CD4-positive, alpha-beta T cell (primary cell): ENCODE measurements around the gene DNMT1. TPM values are rescaled to one million over a fixed set of nuclear protein-coding genes. Genes with fewer than 3 reads are reported as not detected.

Source experiments
- ATAC-seq: fragments of 200-7000 bp; cut with Tn5 transposase; one replicate; pipeline ENCODE4 v1.10.0; 2022; ENCODE audit warnings: mild to moderate bottlenecking; ENCODE audit not compliant: poor library complexity
- CTCF ChIA-PET: fragments of 350-600 bp; sonication (Branson Sonifier 250); formaldehyde crosslinking; loops from one replicate; lab custom pipeline; 2021; ENCODE audit warnings: antibody characterized with exemption, inconsistent platforms; lab: Charles Lee
- POLR2A ChIA-PET: fragments of 350-600 bp; sonication (Branson Sonifier 250); formaldehyde crosslinking; loops from one replicate; lab custom pipeline; 2021; ENCODE audit warnings: antibody characterized with exemption, inconsistent platforms; lab: Charles Lee
- DNase-seq, 14 experiments: peaks; one replicate each; pipeline ENCODE4 v3.0.0-alpha.2; 2013 to 2020; ENCODE audit warnings: mixed read lengths in 2 of 14
- H3K27ac ChIP-seq, 2 donors: one replicate each; pipeline versions ENCODE4 v1.5.1 to v1.7.0; 2013; ENCODE audit warnings: low read length in 2 of 2, low read depth in 1 of 2, mild to moderate bottlenecking in 1 of 2
- H3K27me3 ChIP-seq, 2 experiments: 1 replicate in 1 of 2; 2 replicates in 1 of 2; pipeline versions ENCODE4 v1.6.1 to v1.7.0; 2013; ENCODE audit warnings: low read length in 2 of 2, control low read depth in 1 of 2, mild to moderate bottlenecking in 1 of 2, moderate library complexity in 1 of 2; ENCODE audit not compliant: insufficient read depth in 2 of 2, control insufficient read depth in 1 of 2
- H3K36me3 ChIP-seq: one replicate; pipeline ENCODE4 v1.6.1; 2013; ENCODE audit warnings: low read length, control low read depth; ENCODE audit not compliant: insufficient read depth
- H3K4me1 ChIP-seq: one replicate; pipeline ENCODE4 v1.6.1; 2013; ENCODE audit warnings: low read length, control low read depth; ENCODE audit not compliant: insufficient read depth
- H3K4me3 ChIP-seq: one replicate; pipeline ENCODE4 v1.5.1; 2013; ENCODE audit warnings: mild to moderate bottlenecking, low read length, moderate library complexity
- H3K9me3 ChIP-seq, 2 experiments: 1 replicate in 1 of 2; 2 replicates in 1 of 2; pipeline versions ENCODE4 v1.6.1 to v1.7.0; 2013; ENCODE audit warnings: low read length in 2 of 2, mild to moderate bottlenecking in 2 of 2, control low read depth in 1 of 2, moderate library complexity in 1 of 2; ENCODE audit not compliant: control insufficient read depth in 1 of 2, insufficient read depth in 1 of 2
- H3K27ac Mint-ChIP-seq: one replicate; pipeline ENCODE4 v1.8.0; 2020; ENCODE audit warnings: mixed read lengths
- H3K27me3 Mint-ChIP-seq: one replicate; pipeline ENCODE4 v1.8.0; 2021; ENCODE audit warnings: mixed read lengths
- H3K36me3 Mint-ChIP-seq: one replicate; pipeline ENCODE4 v1.8.0; 2021; ENCODE audit warnings: low read depth, mixed read lengths
- H3K4me1 Mint-ChIP-seq: one replicate; pipeline ENCODE4 v1.8.0; 2021; ENCODE audit warnings: low read depth, mixed read lengths
- H3K4me3 Mint-ChIP-seq: one replicate; pipeline ENCODE4 v1.8.0; 2020; ENCODE audit warnings: mild to moderate bottlenecking, mixed read lengths
- H3K9me3 Mint-ChIP-seq: one replicate; pipeline ENCODE4 v1.8.0; 2020; ENCODE audit warnings: mixed read lengths
- CTCF ChIP-seq: fragments of 200-600 bp; IDR thresholded peaks from one replicate; pipeline ENCODE4 v1.8.0; 2022; ENCODE audit warnings: antibody characterized with exemption, mild to moderate bottlenecking
- intact Hi-C, 2 experiments: fragments of 100-400 bp; cut with DNase I in 1 of 2; cut with micrococcal nuclease in 1 of 2; formaldehyde crosslinking; loops; one replicate each; pipeline versions ENCODE4 v1.15.1 to v1.9.0; 2023 to 2025; cut with DNase I, micrococcal nuclease
- total RNA-seq, 174 experiments: library from RNA in 2 of 174; stranded (reverse) in 2 of 174; gene quantifications; one replicate each; pipeline ENCODE4 v1.2.3 and lab custom pipeline; 2021 to 2026

The DNMT1 gene
- total RNA-seq, 2 experiments from 2014 or later, result 159 to 160 TPM

DNA sequence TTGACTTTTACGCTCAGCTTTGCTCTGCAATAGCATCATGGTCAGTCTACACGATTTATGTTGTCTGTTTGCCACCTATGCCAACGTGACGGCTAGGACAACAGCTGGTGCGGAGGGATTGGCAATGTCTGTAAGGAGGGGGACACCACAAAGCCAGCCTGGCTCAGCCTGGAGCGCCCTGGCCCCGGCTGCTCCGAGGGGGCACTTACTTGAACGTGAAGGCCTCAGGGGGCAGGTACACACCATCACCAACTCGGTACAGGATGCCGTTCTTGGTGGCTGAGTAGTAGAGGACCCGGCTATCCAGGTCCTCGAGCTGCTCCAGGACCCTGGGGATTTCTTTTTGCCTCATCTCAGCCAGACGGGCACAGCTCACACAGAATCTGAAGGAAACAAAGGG lies 48.6 kb downstream of the DNMT1 start:
- Histone ChIP-seq H3K4me3 (no peak overlapping the region), H3K27me3 (no peaks in the 10 kb centered on the region), H3K9me3 (no peaks in the 10 kb centered on the region), H3K36me3 (peaks cover 81% of the 10 kb centered on the region), H3K4me1 (peaks cover 47% of the 10 kb centered on the region), H3K27ac (no peak overlapping the region)
- Mint-ChIP-seq H3K4me3 (no peak overlapping the region), H3K9me3 (no peaks in the 10 kb centered on the region), H3K27me3 (no peaks in the 10 kb centered on the region), H3K36me3 (peaks cover 89% of the 10 kb centered on the region), H3K27ac (peak overlapping the region; percentile 53), H3K4me1 (peaks cover 33% of the 10 kb centered on the region)
- no peak for TF ChIP-seq CTCF
- POLR2A ChIA-PET, result no interaction called here
- CTCF ChIA-PET, result no interaction called here
- intact Hi-C loops, result no loop called here
- ATAC-seq (no peak), DNase-seq (no peak)

DNA sequence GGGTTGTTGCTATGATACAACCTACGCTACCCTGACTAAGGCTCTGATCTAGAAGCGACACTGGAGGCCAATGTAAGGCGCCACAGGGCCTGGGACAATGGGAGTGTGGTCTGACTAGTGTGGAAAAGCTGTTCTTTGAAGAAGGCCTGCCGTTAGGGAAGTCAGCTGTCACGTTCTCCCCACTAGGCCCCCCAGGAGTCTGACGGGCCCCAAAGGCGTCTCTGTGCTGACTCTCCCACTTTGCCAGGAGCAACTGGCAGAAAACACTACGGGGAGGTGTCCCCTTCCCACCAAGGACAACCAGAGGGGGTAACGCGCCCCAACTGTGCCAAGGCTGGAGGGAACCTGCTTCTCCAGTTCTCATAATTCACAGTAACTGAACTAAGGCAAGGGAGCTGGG lies 49.7 kb downstream of the DNMT1 start:
- no peak for TF ChIP-seq CTCF
- no peaks in the 10 kb centered on the region for H3K27me3 ChIP-seq
- no peak overlapping the region for H3K4me3 Mint-ChIP-seq
- peaks cover 89% of the 10 kb centered on the region for H3K36me3 Mint-ChIP-seq
- H3K27me3 Mint-ChIP-seq, result no peaks in the 10 kb centered on the region
- H3K9me3 ChIP-seq, result no peaks in the 10 kb centered on the region
- no peaks in the 10 kb centered on the region for H3K9me3 Mint-ChIP-seq
- peaks cover 56% of the 10 kb centered on the region for H3K4me1 ChIP-seq
- peak overlapping the region; percentile 95 for H3K27ac Mint-ChIP-seq
- no peak overlapping the region for H3K4me3 ChIP-seq
- ChIA-PET POLR2A (no interaction called here), CTCF (no interaction called here)
- peaks cover 36% of the 10 kb centered on the region for H3K4me1 Mint-ChIP-seq
- ATAC-seq (no peak), DNase-seq (no peak)
- peak overlapping the region; percentile 44 to 90 for H3K27ac ChIP-seq
- intact Hi-C loops, result no loop called here
- peaks cover 80% of the 10 kb centered on the region for H3K36me3 ChIP-seq

DNA sequence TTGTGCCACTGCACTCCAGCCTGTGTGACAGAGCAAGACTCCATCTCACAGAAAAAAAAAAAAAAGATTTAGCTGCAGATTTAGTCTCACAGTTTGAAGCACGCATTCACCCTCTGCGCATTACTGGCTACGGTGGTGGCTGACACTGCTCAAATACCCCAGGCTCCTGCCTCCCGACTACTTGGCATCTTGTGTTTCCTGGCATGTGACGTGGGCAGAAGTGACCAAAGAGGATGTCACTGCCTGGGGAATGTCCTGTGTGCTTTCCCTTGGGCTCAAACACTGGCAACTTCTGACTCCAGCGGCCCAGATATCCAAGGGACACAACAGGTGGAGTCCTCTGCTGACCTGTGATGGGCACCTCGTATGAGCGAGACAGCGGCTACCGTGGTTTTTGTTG lies 50.4 kb downstream of the DNMT1 start:
- ChIA-PET POLR2A (no interaction called here), CTCF (no interaction called here)
- peak overlapping the region; percentile 95 for H3K27ac Mint-ChIP-seq
- no peaks in the 10 kb centered on the region for H3K9me3 Mint-ChIP-seq
- H3K4me1 ChIP-seq, result peaks cover 63% of the 10 kb centered on the region
- no peaks in the 10 kb centered on the region for H3K9me3 ChIP-seq
- H3K36me3 Mint-ChIP-seq, result peaks cover 89% of the 10 kb centered on the region
- ATAC-seq (no peak), DNase-seq (peak in 4 of 14 experiments; percentile 16 to 41 (median 32))
- no peak overlapping the region for H3K4me3 ChIP-seq
- H3K27ac ChIP-seq, result peak overlapping the region; percentile 86 to 90
- peak overlapping the region; percentile 25 for H3K4me3 Mint-ChIP-seq
- H3K27me3 ChIP-seq, result no peaks in the 10 kb centered on the region
- no peaks in the 10 kb centered on the region for H3K27me3 Mint-ChIP-seq
- intact Hi-C loops, result loop anchor here in 1 of 2 experiments (5.0 kb wide), 1 partner anchor 53 kb away; no protein-coding TSS in a partner anchor
- peaks cover 36% of the 10 kb centered on the region for H3K4me1 Mint-ChIP-seq
- TF ChIP-seq CTCF, result no peak
- peaks cover 80% of the 10 kb centered on the region for H3K36me3 ChIP-seq
